ENCODE data around the gene SLC5A7.

- no peak for TF ChIP-seq CTCF (conservative IDR thresholded peaks at IDR 0.05; ENCODE audit: low read length)
- no peak for TF ChIP-seq EZH2phosphoT487 (IDR thresholded peaks at IDR 0.05; ENCODE audit: borderline replicate concordance)
Observed at GRCh38 chr2:108061439-108062042, 75.2 kb downstream of the SLC5A7 start.
